Osteoblast (primary cell): ENCODE results near the gene DLG4. TPM values are rescaled to one million over a fixed set of nuclear protein-coding genes. Genes with fewer than 3 reads are reported as not detected.

Source experiments
- DNase-seq: peaks from one replicate; pipeline ENCODE4 v3.0.0; 2011; ENCODE audit warnings: low spot score, mixed read lengths; ENCODE audit not compliant: insufficient read length; ENCODE audit errors: missing footprints
- H2AFZ ChIP-seq: 2 replicates; pipeline ENCODE4 v1.6.0; 2011; ENCODE audit warnings: mild to moderate bottlenecking, low read length
- H3K27ac ChIP-seq: 2 replicates; pipeline ENCODE4 v1.5.1; 2011; ENCODE audit warnings: mild to moderate bottlenecking, low read depth, low read length, moderate library complexity
- H3K27me3 ChIP-seq: 2 replicates; pipeline ENCODE4 v1.6.0; 2012; ENCODE audit warnings: mild to moderate bottlenecking, control low read depth, inconsistent platforms, low read length, moderate library complexity; ENCODE audit not compliant: insufficient read depth
- H3K36me3 ChIP-seq: 2 replicates; pipeline ENCODE4 v1.5.1; 2011; ENCODE audit warnings: mild to moderate bottlenecking, low read length, control low read depth, moderate library complexity; ENCODE audit not compliant: insufficient read depth
- H3K4me1 ChIP-seq: 2 replicates; pipeline ENCODE4 v1.5.1; 2011; ENCODE audit warnings: mild to moderate bottlenecking, low read length, control low read depth, moderate library complexity; ENCODE audit not compliant: insufficient read depth
- H3K4me2 ChIP-seq: 2 replicates; pipeline ENCODE4 v1.6.0; 2011; ENCODE audit warnings: mild to moderate bottlenecking, low read length; ENCODE audit not compliant: insufficient read depth
- H3K4me3 ChIP-seq: fragments of 200-600 bp; sonication (generic); 3 replicates; pipeline ENCODE4 v1.5.1; 2012; ENCODE audit warnings: mild to moderate bottlenecking, low read length, inconsistent platforms; ENCODE audit not compliant: insufficient read depth
- H3K79me2 ChIP-seq: 2 replicates; pipeline ENCODE4 v1.6.0; 2012; ENCODE audit warnings: mild to moderate bottlenecking, low read length, control low read depth, inconsistent platforms; ENCODE audit not compliant: insufficient read depth
- H3K9me3 ChIP-seq: 2 replicates; pipeline ENCODE4 v1.5.1; 2011; ENCODE audit warnings: low read depth, low read length, control low read depth
- H4K20me1 ChIP-seq: 2 replicates; pipeline ENCODE4 v1.6.0; 2012; ENCODE audit warnings: mild to moderate bottlenecking, low read length, control low read depth; ENCODE audit not compliant: insufficient read depth
- CTCF ChIP-seq: IDR thresholded peaks from 2 replicates; pipeline ENCODE4 v1.5.1; 2011; ENCODE audit warnings: mild to moderate bottlenecking, low read depth, low read length, moderate library complexity; ENCODE audit errors: extremely low read depth
- total RNA-seq: library from RNA; depleted of rRNA; stranded (reverse); fragments of >200 nt; gene quantifications from 2 replicates; pipeline ENCODE4 v1.2.3, GENCODE V29; 2012

DLG4 gene
- total RNA-seq, 1 donor = 10.1 TPM

- Histone ChIP-seq H3K79me2 (peaks cover 42% of the 10 kb centered on the region), H3K9me3 (no peaks in the 10 kb centered on the region), H3K4me1 (peaks cover 35% of the 10 kb centered on the region), H3K36me3 (peaks cover 50% of the 10 kb centered on the region), H2AFZ (no peak overlapping the region), H4K20me1 (peaks cover 46% of the 10 kb centered on the region), H3K4me2 (peak overlapping the region; percentile 99), H3K27me3 (no peaks in the 10 kb centered on the region), H3K27ac (peak overlapping the region; percentile 94), H3K4me3 (peak overlapping the region; percentile 97)
- DNase-seq = no peak
- TF ChIP-seq CTCF = no peak
Measured at GRCh38 chr17:7221278-7222092, 1.8 kb upstream of the DLG4 start.

GRCh38 chr17:7220593-7221277 lies 1.1 kb upstream of the DLG4 start:
- peaks cover 53% of the 10 kb centered on the region for H4K20me1 ChIP-seq
- H3K27ac ChIP-seq = peak overlapping the region; percentile 94
- peak overlapping the region; percentile 99 for H3K4me2 ChIP-seq
- peak overlapping the region; percentile 97 for H3K4me3 ChIP-seq
- no peak overlapping the region for H2AFZ ChIP-seq
- H3K79me2 ChIP-seq = peaks cover 49% of the 10 kb centered on the region
- no peaks in the 10 kb centered on the region for H3K27me3 ChIP-seq
- DNase-seq = peak; percentile 92
- peaks cover 49% of the 10 kb centered on the region for H3K36me3 ChIP-seq
- H3K4me1 ChIP-seq = peaks cover 42% of the 10 kb centered on the region
- H3K9me3 ChIP-seq = no peaks in the 10 kb centered on the region
- TF ChIP-seq CTCF = peak; percentile 53

DNA sequence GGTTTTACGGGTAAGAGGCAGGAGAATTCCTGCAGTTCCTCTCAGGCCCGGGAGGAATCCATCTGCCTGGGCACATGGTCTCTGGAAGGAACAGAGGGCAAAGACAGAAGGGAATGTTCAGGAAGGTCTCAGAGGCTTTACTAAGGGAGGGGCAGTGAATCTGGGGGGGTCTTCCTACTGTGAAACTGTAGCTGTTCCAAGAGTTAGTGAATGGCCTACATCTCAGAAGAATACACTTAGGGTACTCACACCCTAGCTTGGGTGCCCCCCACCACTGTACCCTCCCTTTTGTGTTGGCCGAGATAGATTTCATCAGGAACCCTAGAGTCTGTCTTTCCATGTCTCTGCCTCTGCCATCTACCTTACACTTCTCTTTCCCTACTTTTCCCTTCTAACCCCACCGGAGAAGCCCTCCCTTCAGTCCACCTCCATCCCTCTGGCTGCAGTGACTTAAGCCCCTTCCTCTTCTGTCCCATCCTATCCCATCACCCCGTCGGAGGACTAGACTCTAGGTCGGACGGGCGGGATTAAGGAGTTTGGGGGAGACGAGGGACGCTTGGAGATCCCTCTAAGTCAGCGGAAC lies 316 bp downstream of the DLG4 start:
- Histone ChIP-seq H3K4me3 (peak overlapping the region; percentile 97), H2AFZ (peak overlapping the region; percentile 89), H3K27ac (peak overlapping the region; percentile 94), H4K20me1 (peaks cover 60% of the 10 kb centered on the region), H3K4me1 (peaks cover 54% of the 10 kb centered on the region), H3K27me3 (no peaks in the 10 kb centered on the region), H3K9me3 (no peaks in the 10 kb centered on the region), H3K36me3 (peaks cover 37% of the 10 kb centered on the region), H3K4me2 (peak overlapping the region; percentile 99), H3K79me2 (peaks cover 54% of the 10 kb centered on the region)
- DNase-seq = peak; percentile 90
- no peak for TF ChIP-seq CTCF

DNA sequence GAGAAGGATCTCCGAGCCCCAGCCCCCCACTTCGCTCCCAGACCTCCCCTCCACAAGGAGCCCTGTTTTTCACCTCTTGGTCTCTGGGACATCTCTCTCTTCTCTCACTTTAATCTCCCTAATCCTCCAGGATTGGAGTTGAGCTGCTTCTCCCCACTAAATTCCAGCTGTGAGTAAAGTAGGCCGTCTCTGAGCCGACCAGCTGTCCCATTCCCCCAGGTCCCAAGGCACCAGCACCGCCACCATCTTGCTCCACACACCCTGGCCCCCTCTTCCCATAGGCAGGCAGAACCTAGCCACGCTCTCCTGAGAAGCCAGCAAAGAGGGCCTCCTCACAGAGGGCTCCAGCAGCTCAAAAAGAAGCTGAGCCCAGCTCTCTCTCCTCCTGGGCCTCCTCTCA lies 878 bp downstream of the DLG4 start:
- no peaks in the 10 kb centered on the region for H3K27me3 ChIP-seq
- H3K36me3 ChIP-seq = peaks cover 32% of the 10 kb centered on the region
- no peak for DNase-seq
- peaks cover 59% of the 10 kb centered on the region for H3K4me1 ChIP-seq
- no peaks in the 10 kb centered on the region for H3K9me3 ChIP-seq
- TF ChIP-seq CTCF = no peak
- no peak overlapping the region for H2AFZ ChIP-seq
- peaks cover 61% of the 10 kb centered on the region for H4K20me1 ChIP-seq
- H3K79me2 ChIP-seq = peaks cover 59% of the 10 kb centered on the region
- H3K4me3 ChIP-seq = no peak overlapping the region
- peak overlapping the region; percentile 94 for H3K27ac ChIP-seq
- H3K4me2 ChIP-seq = no peak overlapping the region
